ENCODE data around the gene MORC2. TPM values are rescaled to one million over a fixed set of nuclear protein-coding genes. Genes with fewer than 3 reads are reported as not detected.

MORC2 gene
- total RNA-seq, 1 experiment from 2014 or later: 12.0 TPM

DNA sequence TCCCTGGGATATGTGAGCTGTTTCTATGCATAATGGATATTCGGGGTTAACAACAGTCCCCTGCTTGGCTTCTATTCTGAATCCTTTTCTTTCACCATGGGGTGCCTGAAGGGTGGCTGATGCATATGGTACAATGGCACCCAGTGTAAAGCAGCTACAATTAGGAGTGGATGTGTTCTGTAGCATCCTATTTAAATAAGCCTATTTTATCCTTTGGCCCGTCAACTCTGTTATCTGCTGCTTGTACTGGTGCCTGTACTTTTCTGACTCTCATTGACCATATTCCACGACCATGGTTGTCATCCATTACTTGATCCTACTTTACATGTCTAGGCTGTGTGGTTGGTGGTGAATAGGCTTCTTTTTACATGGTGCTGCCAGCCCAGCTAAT, 1.8 kb upstream of the MORC2 start:
- H3K4me1 ChIP-seq (ENCODE audit: insufficient read depth, low read length): peaks cover 34% of the 10 kb centered on the region
- intact Hi-C loops (cut with micrococcal nuclease): no loop called here
- H3K27ac ChIP-seq (ENCODE audit: low read length): no peak overlapping the region
- H3F3A ChIP-seq (ENCODE audit: low read length, unreplicated experiment): no peaks in the 10 kb centered on the region
- peak overlapping the region; percentile 93 for H3K9ac ChIP-seq (ENCODE audit: low read length)
- H4K20me1 ChIP-seq (ENCODE audit: low read length): peaks cover 30% of the 10 kb centered on the region
- no peak for TF ChIP-seq EZH2phosphoT487 (IDR thresholded peaks at IDR 0.05; ENCODE audit: borderline replicate concordance, low read length)
- TF ChIP-seq EZH2 (IDR thresholded peaks at IDR 0.05; ENCODE audit: low read length, unreplicated experiment): no peak
- TF ChIP-seq, protein P1, sequence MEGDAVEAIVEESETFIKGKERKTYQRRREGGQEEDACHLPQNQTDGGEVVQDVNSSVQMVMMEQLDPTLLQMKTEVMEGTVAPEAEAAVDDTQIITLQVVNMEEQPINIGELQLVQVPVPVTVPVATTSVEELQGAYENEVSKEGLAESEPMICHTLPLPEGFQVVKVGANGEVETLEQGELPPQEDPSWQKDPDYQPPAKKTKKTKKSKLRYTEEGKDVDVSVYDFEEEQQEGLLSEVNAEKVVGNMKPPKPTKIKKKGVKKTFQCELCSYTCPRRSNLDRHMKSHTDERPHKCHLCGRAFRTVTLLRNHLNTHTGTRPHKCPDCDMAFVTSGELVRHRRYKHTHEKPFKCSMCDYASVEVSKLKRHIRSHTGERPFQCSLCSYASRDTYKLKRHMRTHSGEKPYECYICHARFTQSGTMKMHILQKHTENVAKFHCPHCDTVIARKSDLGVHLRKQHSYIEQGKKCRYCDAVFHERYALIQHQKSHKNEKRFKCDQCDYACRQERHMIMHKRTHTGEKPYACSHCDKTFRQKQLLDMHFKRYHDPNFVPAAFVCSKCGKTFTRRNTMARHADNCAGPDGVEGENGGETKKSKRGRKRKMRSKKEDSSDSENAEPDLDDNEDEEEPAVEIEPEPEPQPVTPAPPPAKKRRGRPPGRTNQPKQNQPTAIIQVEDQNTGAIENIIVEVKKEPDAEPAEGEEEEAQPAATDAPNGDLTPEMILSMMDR (conservative IDR thresholded peaks at IDR 0.05; ENCODE audit: low read depth, low read length): no peak
- peaks cover 84% of the 10 kb centered on the region for H3K79me2 ChIP-seq (ENCODE audit: low read length)
- no peak for ATAC-seq
- peak overlapping the region; percentile 94 for H3K4me3 ChIP-seq (ENCODE audit: low read length)
- ChIA-PET POLR2A (ENCODE audit: unreplicated experiment) (interaction anchor here (0.6 kb wide), 1 partner anchor 320 kb away, joined by 3 read pairs; no protein-coding TSS in a partner anchor), CTCF (no interaction called here)
- no peak overlapping the region for H2AFZ ChIP-seq (ENCODE audit: low read length)
- DNase-seq: no peak
- no peaks in the 10 kb centered on the region for H3K27me3 ChIP-seq (ENCODE audit: low read length)
- H3K36me3 ChIP-seq (ENCODE audit: low read depth, low read length): peaks cover 48% of the 10 kb centered on the region
- no peaks in the 10 kb centered on the region for H3K9me2 ChIP-seq (replicated peaks; ENCODE audit: low read length)
- H3K4me2 ChIP-seq (ENCODE audit: low read length): peak overlapping the region; percentile 98
- BruUV-seq (replicated peaks): TSS peak; percentile 34
- H3K9me3 ChIP-seq (ENCODE audit: low read length): no peaks in the 10 kb centered on the region

DNA sequence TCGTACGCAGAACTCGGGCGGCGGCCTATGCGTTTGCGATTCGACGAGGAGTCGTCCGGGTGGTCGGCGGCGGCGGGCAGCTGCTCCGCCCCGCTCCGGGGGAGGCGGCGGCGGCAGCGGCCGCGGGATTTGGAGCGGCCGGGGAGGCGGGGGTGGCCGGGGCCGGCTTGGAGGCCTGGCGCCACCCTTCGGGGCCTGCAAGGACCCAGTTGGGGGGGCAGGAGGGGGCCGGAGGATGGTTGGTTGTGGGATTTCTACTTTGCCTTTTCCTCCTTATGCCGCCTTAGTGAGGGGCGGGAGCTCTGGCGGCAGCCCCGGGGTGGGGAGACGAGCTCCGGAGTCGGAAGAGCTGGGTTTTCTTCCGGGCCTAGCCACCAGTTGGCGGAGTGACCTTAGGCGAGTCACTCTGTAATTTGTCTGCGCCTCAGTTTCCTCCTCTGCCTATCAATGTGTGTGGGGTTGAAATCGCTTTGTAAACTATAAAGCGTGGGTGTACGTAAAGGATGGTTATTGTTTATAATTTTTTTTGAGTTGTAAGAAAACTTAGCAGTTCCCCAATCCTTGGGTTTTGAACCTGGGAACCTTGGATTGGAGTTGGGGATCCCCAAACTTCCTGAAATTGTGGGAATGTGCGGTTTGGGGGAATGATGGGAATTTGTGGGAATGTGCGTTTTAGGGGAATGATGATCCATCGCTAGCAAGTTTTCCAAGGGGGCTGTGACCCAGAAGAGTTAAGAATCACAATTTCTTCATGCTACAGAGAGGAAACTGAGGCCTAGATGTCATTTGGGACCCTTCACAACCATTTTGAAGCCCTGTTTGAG, 1.2 kb upstream of the MORC2 start:
- H3K27me3 ChIP-seq (ENCODE audit: low read length): no peaks in the 10 kb centered on the region
- H3K36me3 ChIP-seq (ENCODE audit: low read depth, low read length): peaks cover 43% of the 10 kb centered on the region
- ATAC-seq: peak; percentile 21
- BruUV-seq (replicated peaks): no TSS peak
- peak overlapping the region; percentile 98 for H3K4me2 ChIP-seq (ENCODE audit: low read length)
- H3F3A ChIP-seq (ENCODE audit: low read length, unreplicated experiment): no peaks in the 10 kb centered on the region
- CTCF ChIA-PET: interaction anchor here (1.4 kb wide), 1 partner anchor 111 kb away, joined by 9 read pairs; the partner anchor contains the start of gene SMTN
- peak overlapping the region; percentile 63 for H3K27ac ChIP-seq (ENCODE audit: low read length)
- POLR2A ChIA-PET (ENCODE audit: unreplicated experiment): interaction anchor here (0.6 to 1.4 kb wide), 5 partner anchors 23 to 321 kb away, joined by 3 to 8 read pairs (median 4); partner anchors contain the start of genes SELENOM and SMTN
- H3K9me3 ChIP-seq (ENCODE audit: low read length): no peaks in the 10 kb centered on the region
- TF ChIP-seq EZH2 (IDR thresholded peaks at IDR 0.05; ENCODE audit: low read length, unreplicated experiment) (no peak), EZH2phosphoT487 (IDR thresholded peaks at IDR 0.05; ENCODE audit: borderline replicate concordance, low read length) (no peak)
- TF ChIP-seq, protein P1 (conservative IDR thresholded peaks at IDR 0.05; ENCODE audit: low read depth, low read length): no peak
- peak overlapping the region; percentile 73; the same call in 1 of the 2 replicates for H2AFZ ChIP-seq (ENCODE audit: low read length)
- H3K4me3 ChIP-seq (ENCODE audit: low read length): peak overlapping the region; percentile 94
- intact Hi-C loops (cut with micrococcal nuclease): loop anchor here (2.0 kb wide), 1 partner anchor 113 kb away; no protein-coding TSS in a partner anchor
- H3K4me1 ChIP-seq (ENCODE audit: insufficient read depth, low read length): peaks cover 34% of the 10 kb centered on the region
- H3K9ac ChIP-seq (ENCODE audit: low read length): peak overlapping the region; percentile 93
- DNase-seq: peak; percentile 15
- H4K20me1 ChIP-seq (ENCODE audit: low read length): peaks cover 30% of the 10 kb centered on the region
- H3K9me2 ChIP-seq (replicated peaks; ENCODE audit: low read length): no peaks in the 10 kb centered on the region
- peaks cover 86% of the 10 kb centered on the region for H3K79me2 ChIP-seq (ENCODE audit: low read length)
